NCI-H226 (cell line): ENCODE data around the gene DNAJC9.
A peak's percentile ranks its signal among the peaks of the same experiment; 100 is the strongest.
"Not testable (repeated sequence)": the region's sequence is repeated elsewhere in the genome, so short reads cannot be mapped to it uniquely, and the experiment has no call there.

ENCODE experiments used
- DNase-seq: peaks from one replicate; pipeline ENCODE4 v3.0.0-alpha.2; 2015

The DNAJC9 gene

GRCh38 chr10:73246646-73247508 lies at the start of gene DNAJC9:
Gene DNAJC9, minus strand, starts transcription at chr10:73247255. Its CDS starts 66 bp downstream, at chr10:73247189.
- DNase-seq: peak; percentile 86

- DNase-seq: no peak
Observed at GRCh38 chr10:73293461-73293860, 46.4 kb upstream of the DNAJC9 start.

GRCh38 chr10:73289958-73290357 lies 42.9 kb upstream of the DNAJC9 start:
- no peak for DNase-seq

GRCh38 chr10:73287441-73287840 lies 40.4 kb upstream of the DNAJC9 start:
- no peak for DNase-seq

- DNase-seq: no peak
Observed at GRCh38 chr10:73281097-73281496, 34.0 kb upstream of the DNAJC9 start.

GRCh38 chr10:73264423-73264822 lies 17.4 kb upstream of the DNAJC9 start:
- DNase-seq: no peak

- peak; percentile 72 for DNase-seq
Observed at GRCh38 chr10:73263693-73264347, 16.8 kb upstream of the DNAJC9 start.

GRCh38 chr10:73262880-73263555 lies 16.0 kb upstream of the DNAJC9 start:
- no peak for DNase-seq

GRCh38 chr10:73262105-73262730 lies 15.2 kb upstream of the DNAJC9 start:
- DNase-seq: peak; percentile 90

- DNase-seq: no peak
Observed at GRCh38 chr10:73261362-73261995, 14.4 kb upstream of the DNAJC9 start.

GRCh38 chr10:73258612-73259011 lies 11.6 kb upstream of the DNAJC9 start:
- not testable (repeated sequence) for DNase-seq

- no peak for DNase-seq
Observed at GRCh38 chr10:73253225-73253555, 6.1 kb upstream of the DNAJC9 start.

GRCh38 chr10:73252445-73253224 lies 5.6 kb upstream of the DNAJC9 start, which contains the start of gene MRPS16:
Gene MRPS16, minus strand, starts transcription at chr10:73252644. Its CDS starts 162 bp downstream, at chr10:73252482.
- peak; percentile 96 for DNase-seq

- no peak for DNase-seq
Observed at GRCh38 chr10:73251683-73252444, 4.8 kb upstream of the DNAJC9 start.

- DNase-seq: no peak
Observed at GRCh38 chr10:73248259-73248724, 1.2 kb upstream of the DNAJC9 start.

GRCh38 chr10:73247509-73248258 lies 629 bp upstream of the DNAJC9 start:
- no peak for DNase-seq

- DNase-seq: no peak
Observed at GRCh38 chr10:73246322-73246645, 771 bp downstream of the DNAJC9 start.

- DNase-seq: no peak
Observed at GRCh38 chr10:73244866-73245477, 2.1 kb downstream of the DNAJC9 start.

- DNase-seq: no peak
Observed at GRCh38 chr10:73239908-73240307, 7.1 kb downstream of the DNAJC9 start.
